ENCODE measurements around the gene MOAP1.
"Not testable (repeated sequence)": the region's sequence is repeated elsewhere in the genome, so short reads cannot be mapped to it uniquely, and the experiment has no call there.

The MOAP1 gene

GRCh38 chr14:93186466-93186865 is 1.8 kb upstream of the MOAP1 start:
- DNase-seq (ENCODE audit: extremely low spot score), result no peak
- POLR2A ChIA-PET, result no interaction called here
- TF ChIP-seq, protein P1, sequence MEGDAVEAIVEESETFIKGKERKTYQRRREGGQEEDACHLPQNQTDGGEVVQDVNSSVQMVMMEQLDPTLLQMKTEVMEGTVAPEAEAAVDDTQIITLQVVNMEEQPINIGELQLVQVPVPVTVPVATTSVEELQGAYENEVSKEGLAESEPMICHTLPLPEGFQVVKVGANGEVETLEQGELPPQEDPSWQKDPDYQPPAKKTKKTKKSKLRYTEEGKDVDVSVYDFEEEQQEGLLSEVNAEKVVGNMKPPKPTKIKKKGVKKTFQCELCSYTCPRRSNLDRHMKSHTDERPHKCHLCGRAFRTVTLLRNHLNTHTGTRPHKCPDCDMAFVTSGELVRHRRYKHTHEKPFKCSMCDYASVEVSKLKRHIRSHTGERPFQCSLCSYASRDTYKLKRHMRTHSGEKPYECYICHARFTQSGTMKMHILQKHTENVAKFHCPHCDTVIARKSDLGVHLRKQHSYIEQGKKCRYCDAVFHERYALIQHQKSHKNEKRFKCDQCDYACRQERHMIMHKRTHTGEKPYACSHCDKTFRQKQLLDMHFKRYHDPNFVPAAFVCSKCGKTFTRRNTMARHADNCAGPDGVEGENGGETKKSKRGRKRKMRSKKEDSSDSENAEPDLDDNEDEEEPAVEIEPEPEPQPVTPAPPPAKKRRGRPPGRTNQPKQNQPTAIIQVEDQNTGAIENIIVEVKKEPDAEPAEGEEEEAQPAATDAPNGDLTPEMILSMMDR (IDR thresholded peaks at IDR 0.05; ENCODE audit: control extremely low read depth, extremely low read depth, low read depth, missing control alignments), result no peak
- CTCF ChIA-PET, result interaction anchor here (0.9 to 3.9 kb wide), 6 partner anchors 9 to 73 kb away, joined by 3 to 35 read pairs (median 4); partner anchors contain the start of genes GON7 and UBR7

GRCh38 chr14:93185349-93185720 is 638 bp upstream of the MOAP1 start:
- DNase-seq (ENCODE audit: extremely low spot score), result peak; percentile 20
- TF ChIP-seq, protein P1 (IDR thresholded peaks at IDR 0.05; ENCODE audit: control extremely low read depth, extremely low read depth, low read depth, missing control alignments), result no peak
- ChIA-PET CTCF (interaction anchor here (0.8 to 3.9 kb wide), 7 partner anchors 8 to 233 kb away, joined by 3 to 35 read pairs (median 5); partner anchors contain the start of genes GON7 and UBR7), POLR2A (interaction anchor here (0.9 to 1.5 kb wide), 5 partner anchors 9 to 363 kb away, joined by 3 to 9 read pairs (median 4); partner anchors contain the start of genes GON7 and UBR7)

GRCh38 chr14:93183596-93184317 is 940 bp downstream of the MOAP1 start:
- CTCF ChIA-PET, result interaction anchor here (1.3 to 3.2 kb wide), 6 partner anchors 10 to 232 kb away, joined by 4 to 21 read pairs (median 8); partner anchors contain the start of genes GON7 and UBR7
- TF ChIP-seq, protein P1 (IDR thresholded peaks at IDR 0.05; ENCODE audit: control extremely low read depth, extremely low read depth, low read depth, missing control alignments), result no peak
- POLR2A ChIA-PET, result no interaction called here
- no peak for DNase-seq (ENCODE audit: extremely low spot score)

GRCh38 chr14:93175492-93175891 is 9.2 kb downstream of the MOAP1 start:
- ChIA-PET CTCF (interaction anchor here (0.9 to 8.0 kb wide), 4 partner anchors 31 to 223 kb away, joined by 4 to 38 read pairs (median 14); partner anchors contain the start of genes GON7 and UBR7), POLR2A (interaction anchor here (2.5 kb wide), 1 partner anchor 10 kb away, joined by 5 read pairs; the partner anchor contains the start of genes LYSET and MOAP1)
- TF ChIP-seq, protein P1 (IDR thresholded peaks at IDR 0.05; ENCODE audit: control extremely low read depth, extremely low read depth, low read depth, missing control alignments), result no peak
- no peak for DNase-seq (ENCODE audit: extremely low spot score)

GRCh38 chr14:93174731-93175130 is 10.0 kb downstream of the MOAP1 start:
- not testable (repeated sequence) for DNase-seq (ENCODE audit: extremely low spot score)
- CTCF ChIA-PET, result interaction anchor here (0.7 to 8.0 kb wide), 4 partner anchors 12 to 222 kb away, joined by 3 to 38 read pairs (median 14); partner anchors contain the start of genes GON7 and UBR7
- POLR2A ChIA-PET, result interaction anchor here (2.5 kb wide), 1 partner anchor 10 kb away, joined by 5 read pairs; the partner anchor contains the start of genes LYSET and MOAP1

GRCh38 chr14:93173943-93174395 is 10.7 kb downstream of the MOAP1 start:
- no peak for DNase-seq (ENCODE audit: extremely low spot score)
- ChIA-PET POLR2A (no interaction called here), CTCF (interaction anchor here (2.9 to 8.0 kb wide), 3 partner anchors 32 to 221 kb away, joined by 12 to 38 read pairs (median 15); partner anchors contain the start of genes GON7 and UBR7)
- TF ChIP-seq, protein P1 (IDR thresholded peaks at IDR 0.05; ENCODE audit: control extremely low read depth, extremely low read depth, low read depth, missing control alignments), result no peak

Data from GM10248 (cell line).